GM12878 (cell line): ENCODE measurements around the gene TXLNB. TPM values are rescaled to one million over a fixed set of nuclear protein-coding genes. Genes with fewer than 3 reads are reported as not detected.

Experiments
- ATAC-seq: fragments of 200-7000 bp; cut with Tn5 transposase; 3 replicates; pipeline ENCODE4 v1.9.1; 2020; ENCODE audit warnings: mild to moderate bottlenecking, moderate library complexity
- BruUV-seq: library from RNA; stranded (reverse); fragments of 400-500 nt; replicated peaks from 2 replicates; lab custom pipeline; 2021; lab: Mats Ljungman, UMichigan
- CTCF ChIA-PET: fragments of 300-600 bp; sonication (Branson Sonifier 250); formaldehyde crosslinking; extraction: SDS; loops from one replicate; lab custom pipeline; 2021; ENCODE audit warnings: inconsistent platforms; lab: Yijun Ruan, JAX
- POLR2A ChIA-PET: fragments of 350-600 bp; formaldehyde crosslinking; extraction: SDS; loops from one replicate; lab custom pipeline; 2021; ENCODE audit warnings: inconsistent platforms; lab: Charles Lee
- RAD21 ChIA-PET: fragments of 300-600 bp; sonication (Branson Sonifier 250); formaldehyde crosslinking; loops from one replicate; lab custom pipeline; 2023; ENCODE audit warnings: antibody characterized with exemption; ENCODE audit not compliant: unreplicated experiment; lab: Charles Lee
- SMC1A ChIA-PET: fragments of 300-600 bp; sonication (Branson Sonifier 250); formaldehyde crosslinking; loops from one replicate; lab custom pipeline; 2023; ENCODE audit not compliant: unreplicated experiment, uncharacterized antibody; lab: Charles Lee
- DNase-seq: peaks from one replicate; pipeline ENCODE4 v3.0.0-alpha.2; 2011; ENCODE audit warnings: low read depth, low spot score
- FAIRE-seq: peaks from 3 replicates; lab custom pipeline; 2011; peaks lifted over from hg19 to GRCh38; lab: Jason Lieb, UNC
- H2AFZ ChIP-seq: 2 replicates; pipeline ENCODE4 v1.6.0; 2011; ENCODE audit warnings: low read depth, low read length, control low read depth; ENCODE audit not compliant: control insufficient read depth
- H3K27ac ChIP-seq: 2 replicates; pipeline ENCODE4 v1.5.1; 2011; ENCODE audit warnings: control low read depth; ENCODE audit not compliant: control insufficient read depth, insufficient read depth
- H3K27me3 ChIP-seq, 2 experiments: replicated peaks in 1 of 2; 2 replicates each; pipeline versions ENCODE4 v1.6.0 to v1.6.1; 2011; ENCODE audit warnings: low read length in 1 of 2; ENCODE audit not compliant: control insufficient read depth in 2 of 2, insufficient read depth in 2 of 2
- H3K36me3 ChIP-seq, 2 experiments: 2 replicates each; pipeline ENCODE4 v1.5.1; 2011; ENCODE audit warnings: low read length in 1 of 2; ENCODE audit not compliant: control insufficient read depth in 2 of 2, insufficient read depth in 2 of 2
- H3K4me1 ChIP-seq: 2 replicates; pipeline ENCODE4 v1.6.1; 2011; ENCODE audit warnings: mild to moderate bottlenecking, low read length, moderate library complexity, mixed read lengths; ENCODE audit not compliant: control insufficient read depth, insufficient read depth
- H3K4me2 ChIP-seq: 2 replicates; pipeline ENCODE4 v1.6.0; 2011; ENCODE audit warnings: control low read depth; ENCODE audit not compliant: control insufficient read depth, insufficient read depth
- H3K4me3 ChIP-seq: fragments of 200-600 bp; sonication (generic); 2 replicates; pipeline ENCODE4 v1.5.1; 2016
- H3K79me2 ChIP-seq: 2 replicates; pipeline ENCODE4 v1.6.0; 2011; ENCODE audit warnings: low read length; ENCODE audit not compliant: control insufficient read depth, insufficient read depth
- H3K9ac ChIP-seq: 2 replicates; pipeline ENCODE4 v1.8.0; 2011; ENCODE audit warnings: low read length, control low read depth, mixed read lengths; ENCODE audit not compliant: control insufficient read depth, insufficient read depth
- H3K9me3 ChIP-seq: replicated peaks from 3 replicates; pipeline ENCODE4 v1.5.1; 2011; ENCODE audit warnings: mild to moderate bottlenecking, low read length; ENCODE audit not compliant: control insufficient read depth, insufficient read depth
- H4K20me1 ChIP-seq: 2 replicates; pipeline ENCODE4 v1.6.0; 2011; ENCODE audit not compliant: control insufficient read depth, insufficient read depth
- DPF2 ChIP-seq: fragments of 450-650 bp; IDR thresholded peaks from 2 replicates; pipeline ENCODE4 v1.6.1; 2017; ENCODE audit warnings: mild to moderate bottlenecking
- RELA ChIP-seq: fragments of 450-650 bp; IDR thresholded peaks from 2 replicates; pipeline ENCODE4 v1.8.0; 2014; ENCODE audit warnings: borderline replicate concordance; ENCODE audit not compliant: partially characterized antibody
- TCF12 ChIP-seq: IDR thresholded peaks from 2 replicates; pipeline ENCODE4 v1.6.1; 2011; ENCODE audit warnings: low read depth, mild to moderate bottlenecking, low read length
- WGBS: methylation state at CpG from one replicate; pipeline ENCODE4 v1.1.6; 2016; ENCODE audit warnings: low lambda C conversion rate; ENCODE audit not compliant: insufficient replicate concordance, insufficient coverage; ENCODE audit errors: missing lambda C conversion rate; 5-methylcytosine and 5-hydroxymethylcytosine counted together
- in situ Hi-C: fragments of 300-500 bp; cut with MboI; formaldehyde crosslinking; loops from 9 replicates; pipeline ENCODE4 v1.14.3; 2018; ENCODE audit warnings: mixed read lengths
- intact Hi-C: fragments of 100-400 bp; cut with micrococcal nuclease; formaldehyde crosslinking; loops from one replicate; pipeline ENCODE4 v1.14.2; 2022; ENCODE audit not compliant: unreplicated experiment
- polyA plus RNA-seq, 11 experiments: library from polyadenylated mRNA; depleted of rRNA in 4 of 11; unstranded in 6 of 11; stranded (reverse) in 5 of 11; fragments of >200 nt; fragmentation: Nextera tagmentation in 4 of 11; fragmentation: Illumina TruSeq in 1 of 11; extraction: Ambion mirVana in 4 of 11; extraction: Trizol in 1 of 11; gene quantifications; 1 replicate in 1 of 11; 2 replicates in 10 of 11; pipeline versions ENCODE4 v1.2.1 to v1.2.3, GENCODE V29; 2011 to 2016; ENCODE audit warnings: inconsistent platforms in 2 of 11, missing spikeins in 2 of 11, low read depth in 1 of 11
- total RNA-seq, 4 experiments: library from RNA; depleted of rRNA in 3 of 4; stranded (reverse); fragments of >200 nt in 3 of 4; fragmentation: Illumina TruSeq in 1 of 4; extraction: Trizol in 1 of 4; gene quantifications; 2 replicates each; pipeline versions ENCODE4 v1.2.1 to v1.2.3, GENCODE V29; 2013 to 2021
- TF ChIP-seq, protein P1 (sequence below): fragments of 450-650 bp; formaldehyde crosslinking; IDR thresholded peaks from 2 replicates; pipeline ENCODE4 v1.4.0; 2022; ENCODE audit warnings: mild to moderate bottlenecking, moderate library complexity

The TXLNB gene
- total and polyA plus RNA-seq, 10 of the 15 experiments (the other 5 are each of a cell fraction or from before 2014, with no cell fraction given) = 0.07 to 1.3 (median 0.22) TPM; not detected in 1

DNA sequence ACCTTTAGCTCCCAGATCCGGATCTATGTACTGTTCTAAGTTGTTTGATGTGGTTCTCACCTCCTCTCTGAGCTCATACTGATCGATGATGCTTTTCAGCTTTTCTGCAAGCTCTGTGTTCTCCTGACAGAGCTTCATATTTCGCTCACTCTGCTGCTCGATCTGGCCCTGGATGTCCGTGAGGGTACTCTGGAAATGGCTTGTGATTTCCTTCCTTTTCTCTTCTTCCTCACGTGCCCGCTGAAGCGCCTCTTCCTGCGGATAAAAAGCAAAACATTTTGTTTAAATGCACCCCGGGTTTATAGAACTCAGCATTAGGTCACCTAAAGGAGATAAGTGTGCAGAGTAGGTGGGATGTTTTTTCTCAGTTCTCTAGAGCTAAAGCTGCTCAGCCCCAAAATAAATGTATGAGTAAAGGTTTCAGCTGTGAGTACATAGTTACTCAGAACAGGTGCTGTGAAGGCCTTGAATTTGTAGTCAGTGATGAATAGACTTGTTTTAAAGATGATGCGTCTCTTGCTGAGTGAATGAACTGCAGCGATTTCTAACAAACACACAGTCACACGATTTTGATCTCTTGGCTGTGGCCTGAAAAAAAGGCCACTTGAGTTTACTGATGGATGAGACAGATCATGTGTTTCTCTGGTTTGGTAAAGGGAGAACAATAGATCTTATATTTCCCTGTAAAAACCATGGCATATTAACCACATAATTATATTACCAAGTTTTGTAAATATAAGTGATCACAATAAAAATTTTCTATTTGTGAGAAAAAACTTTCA lies 29.1 kb downstream of the TXLNB start (continued):
- TF ChIP-seq RELA = no peak

DNA sequence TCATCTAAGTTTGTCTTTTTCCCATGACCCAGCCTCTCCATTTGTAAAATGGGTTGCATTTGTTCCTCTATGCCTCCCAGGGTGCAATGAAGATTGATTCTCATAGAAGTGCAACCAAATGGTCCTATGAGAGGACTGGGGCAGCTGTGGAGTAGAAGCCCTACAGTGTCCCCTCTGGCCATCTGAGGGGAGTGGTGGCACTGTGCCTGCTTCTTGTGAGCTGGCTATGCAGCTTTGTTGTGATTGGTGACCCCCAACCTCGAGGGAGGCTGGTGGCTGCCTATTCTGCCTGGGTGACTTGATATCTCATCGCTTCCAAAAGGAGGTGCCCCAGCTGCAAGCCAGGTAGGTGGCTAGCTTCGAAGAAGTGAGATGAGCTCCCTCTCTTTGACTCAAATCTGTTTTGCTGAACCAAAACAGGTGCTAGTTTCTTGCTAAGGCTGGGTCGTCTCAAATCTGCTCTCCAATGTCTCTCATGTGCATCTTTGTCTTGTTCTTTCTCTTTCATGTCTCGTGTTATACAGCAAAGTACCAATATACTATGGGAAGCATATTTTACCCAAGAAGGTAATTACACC lies 33.9 kb downstream of the TXLNB start:
- FAIRE-seq (no peak), DNase-seq (no peak), ATAC-seq (0 out of 3 replicates have a peak, but pooled peaks have one; percentile 20)
- Histone ChIP-seq H3K4me2 (no peak overlapping the region), H3K27ac (no peak overlapping the region), H3K4me1 (no peaks in the 10 kb centered on the region), H3K36me3 (no peaks in the 10 kb centered on the region), H2AFZ (no peak overlapping the region; the same call in 1 of the 2 replicates), H4K20me1 (no peaks in the 10 kb centered on the region), H3K9me3 (no peaks in the 10 kb centered on the region), H3K4me3 (no peak overlapping the region), H3K27me3 (no peaks in the 10 kb centered on the region), H3K9ac (no peak overlapping the region), H3K79me2 (no peaks in the 10 kb centered on the region)
- ChIA-PET SMC1A (interaction anchor here (1.2 to 2.0 kb wide), 4 partner anchors 35 to 107 kb away, joined by 3 to 14 read pairs (median 4); partner anchors contain the start of gene TXLNB), RAD21 (interaction anchor here (1.0 to 1.3 kb wide), 2 partner anchors 38 to 107 kb away, joined by 3 to 4 read pairs; no protein-coding TSS in a partner anchor), POLR2A (interaction anchor here (0.7 to 2.0 kb wide), 5 partner anchors 12 to 444 kb away, joined by 3 to 4 read pairs (median 3); no protein-coding TSS in a partner anchor), CTCF (interaction anchor here (0.6 to 1.7 kb wide), 6 partner anchors 9 to 223 kb away, joined by 3 to 4 read pairs (median 3); no protein-coding TSS in a partner anchor)
- 19% methylated on average over 5 of the region's 5 CpGs for WGBS
- in situ Hi-C loops (no loop called here), intact Hi-C loops (no loop called here)
- no peak for TF ChIP-seq DPF2
- TF ChIP-seq, protein P1, sequence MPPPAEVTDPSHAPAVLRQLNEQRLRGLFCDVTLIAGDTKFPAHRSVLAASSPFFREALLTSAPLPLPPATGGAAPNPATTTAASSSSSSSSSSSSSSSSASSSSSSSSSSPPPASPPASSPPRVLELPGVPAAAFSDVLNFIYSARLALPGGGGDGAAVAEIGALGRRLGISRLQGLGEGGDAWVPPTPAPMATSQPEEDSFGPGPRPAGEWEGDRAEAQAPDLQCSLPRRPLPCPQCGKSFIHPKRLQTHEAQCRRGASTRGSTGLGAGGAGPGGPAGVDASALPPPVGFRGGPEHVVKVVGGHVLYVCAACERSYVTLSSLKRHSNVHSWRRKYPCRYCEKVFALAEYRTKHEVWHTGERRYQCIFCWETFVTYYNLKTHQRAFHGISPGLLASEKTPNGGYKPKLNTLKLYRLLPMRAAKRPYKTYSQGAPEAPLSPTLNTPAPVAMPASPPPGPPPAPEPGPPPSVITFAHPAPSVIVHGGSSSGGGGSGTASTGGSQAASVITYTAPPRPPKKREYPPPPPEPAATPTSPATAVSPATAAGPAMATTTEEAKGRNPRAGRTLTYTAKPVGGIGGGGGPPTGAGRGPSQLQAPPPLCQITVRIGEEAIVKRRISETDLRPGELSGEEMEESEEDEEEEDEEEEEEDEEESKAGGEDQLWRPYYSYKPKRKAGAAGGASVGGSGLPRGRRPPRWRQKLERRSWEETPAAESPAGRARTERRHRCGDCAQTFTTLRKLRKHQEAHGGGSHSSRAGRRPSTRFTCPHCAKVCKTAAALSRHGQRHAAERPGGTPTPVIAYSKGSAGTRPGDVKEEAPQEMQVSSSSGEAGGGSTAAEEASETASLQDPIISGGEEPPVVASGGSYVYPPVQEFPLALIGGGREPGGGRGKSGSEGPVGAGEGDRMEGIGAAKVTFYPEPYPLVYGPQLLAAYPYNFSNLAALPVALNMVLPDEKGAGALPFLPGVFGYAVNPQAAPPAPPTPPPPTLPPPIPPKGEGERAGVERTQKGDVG (CRISPR knock-in tag) = no peak
- TF ChIP-seq TCF12 = no peak
- no TSS peak for BruUV-seq
